HepG2 (cell line): ENCODE results near the gene RGS14. TPM values are rescaled to one million over a fixed set of nuclear protein-coding genes. Genes with fewer than 3 reads are reported as not detected.

Source experiments
- ARNT2 ChIP-seq: sonication (generic); formaldehyde crosslinking; IDR thresholded peaks from 2 replicates; pipeline ENCODE4 v1.8.0; 2022; ENCODE audit warnings: mild to moderate bottlenecking, low read depth, missing genetic modification reagents, moderate library complexity
- CERS6 ChIP-seq: sonication (generic); formaldehyde crosslinking; IDR thresholded peaks from 2 replicates; pipeline ENCODE4 v1.5.0; 2020; ENCODE audit warnings: missing genetic modification reagents
- CREM ChIP-seq, 2 experiments: sonication (generic) in 1 of 2; formaldehyde crosslinking in 1 of 2; IDR thresholded peaks; 2 replicates each; pipeline versions ENCODE4 v1.4.0 to v1.6.1; 2016 to 2020; ENCODE audit warnings: antibody characterized with exemption in 1 of 2, mild to moderate bottlenecking in 1 of 2, missing genetic modification reagents in 1 of 2
- GMEB1 ChIP-seq: sonication (generic); formaldehyde crosslinking; IDR thresholded peaks from 2 replicates; pipeline ENCODE4 v1.5.1; 2020; ENCODE audit warnings: missing genetic modification reagents, mild to moderate bottlenecking, borderline replicate concordance
- HNF4A ChIP-seq: sonication (generic); formaldehyde crosslinking; IDR thresholded peaks from 2 replicates; pipeline ENCODE4 v1.4.0; 2020; ENCODE audit warnings: missing genetic modification reagents
- HOXA9 ChIP-seq: sonication (generic); formaldehyde crosslinking; IDR thresholded peaks from 2 replicates; pipeline ENCODE4 v1.8.1; 2022; ENCODE audit warnings: missing genetic modification reagents, mild to moderate bottlenecking, moderate library complexity, borderline replicate concordance
- ISX ChIP-seq: sonication (generic); formaldehyde crosslinking; conservative IDR thresholded peaks from 2 replicates; pipeline ENCODE4 v1.5.0; 2020; ENCODE audit warnings: missing genetic modification reagents
- KLF11 ChIP-seq: IDR thresholded peaks from 2 replicates; pipeline ENCODE4 v1.6.1; 2016; ENCODE audit warnings: missing compliant biosample characterization
- KLF16 ChIP-seq, 2 experiments: sonication (generic) in 1 of 2; formaldehyde crosslinking in 1 of 2; IDR thresholded peaks; 2 replicates each; pipeline versions ENCODE4 v1.6.1 to v1.8.0; 2016 to 2023; ENCODE audit warnings: missing genetic modification reagents in 2 of 2, missing compliant biosample characterization in 1 of 2
- NAIF1 ChIP-seq: sonication (generic); formaldehyde crosslinking; IDR thresholded peaks from 2 replicates; pipeline ENCODE4 v1.5.0; 2020; ENCODE audit warnings: mild to moderate bottlenecking, missing genetic modification reagents, borderline replicate concordance
- PBX2 ChIP-seq: IDR thresholded peaks from 2 replicates; pipeline ENCODE4 v1.6.1; 2016; ENCODE audit warnings: control low read depth
- POGK ChIP-seq: sonication (generic); formaldehyde crosslinking; conservative IDR thresholded peaks from 2 replicates; pipeline ENCODE4 v1.8.0; 2022; ENCODE audit warnings: mild to moderate bottlenecking, moderate library complexity, missing genetic modification reagents
- RELA ChIP-seq: sonication (generic); formaldehyde crosslinking; IDR thresholded peaks from 2 replicates; pipeline ENCODE4 v1.4.0; 2020; ENCODE audit warnings: missing genetic modification reagents
- RFXANK ChIP-seq: IDR thresholded peaks from 2 replicates; pipeline ENCODE4 v1.6.1; 2016
- SMAD1 ChIP-seq: sonication (generic); formaldehyde crosslinking; IDR thresholded peaks from 2 replicates; pipeline ENCODE4 v1.4.0; 2020; ENCODE audit warnings: missing genetic modification reagents, low read depth, mild to moderate bottlenecking, borderline replicate concordance
- SNAI1 ChIP-seq: sonication (generic); formaldehyde crosslinking; IDR thresholded peaks from 2 replicates; pipeline ENCODE4 v1.5.0; 2020; ENCODE audit warnings: mild to moderate bottlenecking, missing genetic modification reagents, borderline replicate concordance
- SP1 ChIP-seq, 2 experiments: fragments of 450-650 bp in 1 of 2; sonication (generic) in 1 of 2; formaldehyde crosslinking in 1 of 2; IDR thresholded peaks; 2 replicates each; pipeline versions ENCODE4 v1.4.0 to v1.6.1; 2016 to 2020; ENCODE audit warnings: missing genetic modification reagents in 1 of 2
- TEF ChIP-seq: sonication (generic); formaldehyde crosslinking; IDR thresholded peaks from 2 replicates; pipeline ENCODE4 v1.5.0; 2020; ENCODE audit warnings: missing genetic modification reagents
- ZBTB20 ChIP-seq: sonication (generic); formaldehyde crosslinking; IDR thresholded peaks from 2 replicates; pipeline ENCODE4 v1.8.1; 2023; ENCODE audit warnings: missing genetic modification reagents, low read depth, mild to moderate bottlenecking, borderline replicate concordance
- ZNF225 ChIP-seq: sonication (generic); formaldehyde crosslinking; IDR thresholded peaks from 2 replicates; pipeline ENCODE4 v1.4.0; 2020; ENCODE audit warnings: mild to moderate bottlenecking, missing genetic modification reagents
- ZNF740 ChIP-seq: sonication (generic); formaldehyde crosslinking; IDR thresholded peaks from 2 replicates; pipeline ENCODE4 v1.4.0; 2020; ENCODE audit warnings: missing genetic modification reagents
- ZNF777 ChIP-seq: sonication (generic); formaldehyde crosslinking; IDR thresholded peaks from 2 replicates; pipeline ENCODE4 v1.4.0; 2020; ENCODE audit warnings: missing genetic modification reagents
- polyA plus RNA-seq, 8 experiments: library from polyadenylated mRNA; depleted of rRNA in 3 of 8; stranded (reverse) in 7 of 8; unstranded in 1 of 8; fragments of >200 nt; fragmentation: Illumina TruSeq in 4 of 8; extraction: Trizol in 4 of 8; gene quantifications; 2 replicates each; pipeline versions ENCODE4 v1.2.1 to v1.2.3, GENCODE V29; 2011 to 2016; ENCODE audit warnings: low read depth in 4 of 8, missing spikeins in 1 of 8, mixed read lengths in 1 of 8; ENCODE audit not compliant: insufficient read depth in 1 of 8
- total RNA-seq, 5 experiments: library from RNA; depleted of rRNA; stranded (reverse); fragments of >200 nt; fragmentation: Illumina TruSeq; extraction: Trizol; gene quantifications; 2 replicates each; pipeline ENCODE4 v1.2.3, GENCODE V29; 2016; ENCODE audit warnings: low read depth in 1 of 5

RGS14 gene
- total and polyA plus RNA-seq, 2 of the 13 experiments (the other 11 are each of a cell fraction or from before 2014, with no cell fraction given), result 11.1 to 17.2 TPM

- peak; percentile 36; the same call in 1 of the 2 replicates for TF ChIP-seq GMEB1 (CRISPR knock-in tag)
- TF ChIP-seq ISX, result no peak
- peak; percentile 26; the same call in 1 of the 2 replicates for TF ChIP-seq ARNT2 (CRISPR knock-in tag)
- no peak for TF ChIP-seq TEF (CRISPR knock-in tag)
- no peak for TF ChIP-seq CREM (IDR thresholded peaks at IDR 0.05)
- no peak for TF ChIP-seq CREM (CRISPR knock-in tag; IDR thresholded peaks at IDR 0.05)
- TF ChIP-seq KLF11 (CRISPR knock-in tag), result no peak
- TF ChIP-seq CERS6, result no peak
- TF ChIP-seq KLF16 (CRISPR knock-in tag; IDR thresholded peaks at IDR 0.05), result 0 out of 4 replicates have a peak, but pooled peaks of 1 of the 2 experiments have one; percentile 12
- TF ChIP-seq ZNF225 (CRISPR knock-in tag), result no peak
- no peak for TF ChIP-seq SP1 (IDR thresholded peaks at IDR 0.05)
- no peak for TF ChIP-seq SP1 (CRISPR knock-in tag; IDR thresholded peaks at IDR 0.05)
- no peak for TF ChIP-seq RELA (CRISPR knock-in tag)
- TF ChIP-seq ZNF777 (CRISPR knock-in tag), result no peak
- TF ChIP-seq SMAD1 (CRISPR knock-in tag), result no peak
- TF ChIP-seq ZNF740 (CRISPR knock-in tag), result 0 out of 2 replicates have a peak, but pooled peaks have one; percentile 35
- TF ChIP-seq RFXANK (CRISPR knock-in tag), result no peak
- TF ChIP-seq PBX2 (CRISPR knock-in tag), result no peak
- no peak for TF ChIP-seq SNAI1 (CRISPR knock-in tag)
- TF ChIP-seq HOXA9 (CRISPR knock-in tag), result no peak
- no peak for TF ChIP-seq NAIF1 (CRISPR knock-in tag)
- TF ChIP-seq ZBTB20 (CRISPR knock-in tag), result no peak
- no peak for TF ChIP-seq POGK (CRISPR knock-in tag)
- no peak for TF ChIP-seq HNF4A (CRISPR knock-in tag)
These were observed 46.3 kb downstream of the RGS14 start (continued) for GRCh38 chr5:177403792-177404640.
